Keratinocyte (primary cell): Measurements from ENCODE around the gene CEMIP2. TPM values are rescaled to one million over a fixed set of nuclear protein-coding genes. Genes with fewer than 3 reads are reported as not detected.

ENCODE experiments used
- DNase-seq: peaks from one replicate; pipeline ENCODE4 v3.0.0-alpha.2; 2011; ENCODE audit warnings: low read depth, missing footprints, low spot score
- FAIRE-seq: peaks from 2 replicates; lab custom pipeline; 2011; peaks lifted over from hg19 to GRCh38; lab: Jason Lieb, UNC
- H2AFZ ChIP-seq: 2 replicates; pipeline ENCODE4 v1.6.0; 2012; ENCODE audit warnings: low read length, control low read depth, inconsistent platforms; ENCODE audit not compliant: control insufficient read depth
- H3K27ac ChIP-seq: 2 replicates; pipeline ENCODE4 v1.5.1; 2011; ENCODE audit warnings: low read length; ENCODE audit not compliant: control insufficient read depth, insufficient read depth
- H3K27me3 ChIP-seq: 3 replicates; pipeline ENCODE4 v1.6.0; 2011; ENCODE audit warnings: low read length; ENCODE audit not compliant: control insufficient read depth, insufficient read depth; ENCODE audit errors: extremely low read depth
- H3K36me3 ChIP-seq, 2 experiments: 2 replicates in 1 of 2; 3 replicates in 1 of 2; pipeline ENCODE4 v1.5.1; 2011; ENCODE audit warnings: low read length in 2 of 2, mild to moderate bottlenecking in 1 of 2; ENCODE audit not compliant: control insufficient read depth in 2 of 2, insufficient read depth in 2 of 2; ENCODE audit errors: extremely low read depth in 1 of 2
- H3K4me1 ChIP-seq: 3 replicates; pipeline ENCODE4 v1.5.1; 2011; ENCODE audit warnings: low read length; ENCODE audit not compliant: control insufficient read depth, insufficient read depth; ENCODE audit errors: extremely low read depth
- H3K4me2 ChIP-seq: 3 replicates; pipeline ENCODE4 v1.6.0; 2011; ENCODE audit warnings: low read depth, low read length; ENCODE audit not compliant: control insufficient read depth, insufficient read depth; ENCODE audit errors: extremely low read depth
- H3K4me3 ChIP-seq, 3 experiments: fragments of 200-600 bp in 1 of 3; sonication (generic) in 1 of 3; 2 replicates in 2 of 3; 3 replicates in 1 of 3; pipeline ENCODE4 v1.5.1; 2011 to 2016; ENCODE audit warnings: low read length in 3 of 3, mild to moderate bottlenecking in 3 of 3, control low read depth in 2 of 3, inconsistent platforms in 1 of 3, low read depth in 1 of 3, mixed read lengths in 1 of 3, mixed run types in 1 of 3, moderate library complexity in 1 of 3; ENCODE audit not compliant: control insufficient read depth in 2 of 3, insufficient read depth in 2 of 3; ENCODE audit errors: extremely low read depth in 1 of 3
- H3K79me2 ChIP-seq: 2 replicates; pipeline ENCODE4 v1.6.0; 2012; ENCODE audit warnings: low read length; ENCODE audit not compliant: control insufficient read depth, insufficient read depth
- H3K9ac ChIP-seq: 3 replicates; pipeline ENCODE4 v1.6.0; 2011; ENCODE audit warnings: low read length; ENCODE audit not compliant: control insufficient read depth, insufficient read depth; ENCODE audit errors: extremely low read depth
- H3K9me1 ChIP-seq: 3 replicates; pipeline ENCODE4 v1.6.0; 2011; ENCODE audit warnings: low read length; ENCODE audit not compliant: control insufficient read depth, insufficient read depth; ENCODE audit errors: extremely low read depth
- H3K9me3 ChIP-seq: 2 replicates; pipeline ENCODE4 v1.5.1; 2012; ENCODE audit warnings: low read depth, low read length; ENCODE audit not compliant: control insufficient read depth
- H4K20me1 ChIP-seq: 3 replicates; pipeline ENCODE4 v1.6.0; 2011; ENCODE audit warnings: low read length; ENCODE audit not compliant: control insufficient read depth, insufficient read depth; ENCODE audit errors: extremely low read depth
- EZH2 ChIP-seq: IDR thresholded peaks from one replicate; pipeline ENCODE4 v1.6.1; 2012; ENCODE audit warnings: inconsistent platforms, mild to moderate bottlenecking, low read length, moderate library complexity
- dilution Hi-C: fragments of 300-500 bp; cut with MboI; formaldehyde crosslinking; loops from one replicate; pipeline ENCODE4 v1.7.0; 2020; ENCODE audit warnings: low sequenced_read_pairs; ENCODE audit not compliant: extremely low pct_ligation_motif_present
- polyA plus RNA-seq, 5 experiments: library from polyadenylated mRNA; depleted of rRNA in 3 of 5; stranded (reverse) in 3 of 5; stranded (forward) in 1 of 5; unstranded in 1 of 5; fragments of >200 nt; gene quantifications; 1 replicate in 1 of 5; 2 replicates in 3 of 5; 3 replicates in 1 of 5; pipeline versions ENCODE4 v1.2.1 to v1.2.3, GENCODE V29; 2011 to 2012; ENCODE audit warnings: missing spikeins in 2 of 5, low read depth in 1 of 5, low replicate concordance in 1 of 5
- TF ChIP-seq, protein P1 (sequence below), 3 experiments: IDR thresholded peaks in 1 of 3; conservative IDR thresholded peaks in 1 of 3; optimal IDR thresholded peaks in 1 of 3; 2 replicates in 2 of 3; 3 replicates in 1 of 3; pipeline versions ENCODE3 to v1.5.1; 2011; ENCODE audit warnings: low read length in 3 of 3, mild to moderate bottlenecking in 3 of 3, moderate library complexity in 2 of 3, control low read depth in 1 of 3, inconsistent platforms in 1 of 3; ENCODE audit not compliant: insufficient read depth in 2 of 3; ENCODE audit errors: extremely low read depth in 1 of 3

The CEMIP2 gene
- polyA plus RNA-seq, 1 donor (not counting 4 experiments of a cell fraction or from before 2014, with no cell fraction given), result 47.7 TPM

DNA sequence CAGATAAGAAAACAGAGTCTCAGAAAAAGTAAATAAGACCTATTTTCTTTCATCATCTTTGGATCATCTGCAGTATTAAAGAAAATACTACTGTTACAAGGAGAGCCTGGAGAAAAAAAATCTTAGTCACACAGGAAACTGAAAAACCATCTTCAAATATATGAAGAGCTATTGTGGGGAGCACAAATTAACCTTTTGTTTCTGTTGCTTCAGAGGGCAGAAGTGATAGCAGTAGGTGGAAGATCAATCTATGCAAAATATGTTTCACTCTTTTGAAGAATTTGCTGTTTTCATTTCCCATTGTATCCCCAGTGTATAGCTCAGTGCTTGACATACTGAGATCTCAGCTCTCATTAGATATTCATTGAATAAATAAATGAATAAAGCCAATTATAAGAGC is 13.1 kb upstream of the CEMIP2 start:
- Histone ChIP-seq H3K27me3 (no peaks in the 10 kb centered on the region), H3K79me2 (no peaks in the 10 kb centered on the region), H3K4me3 (no peak overlapping the region), H4K20me1 (no peaks in the 10 kb centered on the region), H3K36me3 (no peaks in the 10 kb centered on the region), H2AFZ (no peak overlapping the region), H3K27ac (no peak overlapping the region), H3K4me1 (peaks cover 24% of the 10 kb centered on the region), H3K4me2 (no peak overlapping the region), H3K9me3 (no peaks in the 10 kb centered on the region), H3K9ac (no peak overlapping the region), H3K9me1 (no peaks in the 10 kb centered on the region)
- FAIRE-seq, result no peak
- dilution Hi-C loops, result no loop called here
- no peak for DNase-seq
- TF ChIP-seq, protein P1, sequence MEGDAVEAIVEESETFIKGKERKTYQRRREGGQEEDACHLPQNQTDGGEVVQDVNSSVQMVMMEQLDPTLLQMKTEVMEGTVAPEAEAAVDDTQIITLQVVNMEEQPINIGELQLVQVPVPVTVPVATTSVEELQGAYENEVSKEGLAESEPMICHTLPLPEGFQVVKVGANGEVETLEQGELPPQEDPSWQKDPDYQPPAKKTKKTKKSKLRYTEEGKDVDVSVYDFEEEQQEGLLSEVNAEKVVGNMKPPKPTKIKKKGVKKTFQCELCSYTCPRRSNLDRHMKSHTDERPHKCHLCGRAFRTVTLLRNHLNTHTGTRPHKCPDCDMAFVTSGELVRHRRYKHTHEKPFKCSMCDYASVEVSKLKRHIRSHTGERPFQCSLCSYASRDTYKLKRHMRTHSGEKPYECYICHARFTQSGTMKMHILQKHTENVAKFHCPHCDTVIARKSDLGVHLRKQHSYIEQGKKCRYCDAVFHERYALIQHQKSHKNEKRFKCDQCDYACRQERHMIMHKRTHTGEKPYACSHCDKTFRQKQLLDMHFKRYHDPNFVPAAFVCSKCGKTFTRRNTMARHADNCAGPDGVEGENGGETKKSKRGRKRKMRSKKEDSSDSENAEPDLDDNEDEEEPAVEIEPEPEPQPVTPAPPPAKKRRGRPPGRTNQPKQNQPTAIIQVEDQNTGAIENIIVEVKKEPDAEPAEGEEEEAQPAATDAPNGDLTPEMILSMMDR (optimal IDR thresholded peaks at IDR 0.05 in 1 of 3, IDR thresholded peaks at IDR 0.05 in 1 of 3, conservative IDR thresholded peaks at IDR 0.05 in 1 of 3; ENCODE audit: extremely low read depth in 1 of 3, insufficient read depth in 2 of 3, low read length in 3 of 3), result no peak
- no peak for TF ChIP-seq EZH2

DNA sequence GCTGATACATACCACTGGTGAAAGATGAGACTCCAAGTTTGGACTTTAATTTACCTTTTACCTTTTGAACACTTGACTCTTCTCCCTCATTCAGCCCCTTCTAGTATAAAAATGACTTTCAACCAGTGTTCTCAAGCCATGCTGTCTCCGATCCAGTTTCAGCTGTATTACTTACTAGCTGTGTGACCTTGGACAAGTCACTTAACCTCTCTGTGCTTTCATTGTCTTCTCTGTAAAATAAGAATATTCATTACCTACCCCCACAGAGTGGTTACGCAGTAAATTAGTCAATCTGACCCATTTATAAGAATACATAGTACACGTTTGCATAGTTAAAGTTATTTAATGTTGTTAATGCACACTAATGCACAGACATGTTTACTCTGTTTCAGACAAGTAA is 12.6 kb upstream of the CEMIP2 start:
- no peak overlapping the region for H3K9ac ChIP-seq
- no peak for FAIRE-seq
- dilution Hi-C loops, result no loop called here
- H3K27ac ChIP-seq, result no peak overlapping the region
- no peaks in the 10 kb centered on the region for H4K20me1 ChIP-seq
- H3K9me3 ChIP-seq, result no peaks in the 10 kb centered on the region
- no peak for DNase-seq
- no peaks in the 10 kb centered on the region for H3K79me2 ChIP-seq
- TF ChIP-seq, protein P1 (optimal IDR thresholded peaks at IDR 0.05 in 1 of 3, IDR thresholded peaks at IDR 0.05 in 1 of 3, conservative IDR thresholded peaks at IDR 0.05 in 1 of 3; ENCODE audit: extremely low read depth in 1 of 3, insufficient read depth in 2 of 3, low read length in 3 of 3), result no peak
- no peak for TF ChIP-seq EZH2
- no peak overlapping the region for H3K4me3 ChIP-seq
- H3K4me1 ChIP-seq, result peaks cover 24% of the 10 kb centered on the region
- no peaks in the 10 kb centered on the region for H3K9me1 ChIP-seq
- H3K4me2 ChIP-seq, result no peak overlapping the region
- H2AFZ ChIP-seq, result no peak overlapping the region
- no peaks in the 10 kb centered on the region for H3K27me3 ChIP-seq
- H3K36me3 ChIP-seq, result no peaks in the 10 kb centered on the region
